ENCODE results near the gene NRXN2. TPM values are rescaled to one million over a fixed set of nuclear protein-coding genes. Genes with fewer than 3 reads are reported as not detected.

Gene NRXN2
- total and polyA plus RNA-seq, 4 donors, result 0.17 to 2.8 (median 1.4) TPM

- TF ChIP-seq CTCF (IDR thresholded peaks at IDR 0.05; ENCODE audit: low read depth, low read length, missing input control), result no peak
- TF ChIP-seq JUND (IDR thresholded peaks at IDR 0.05), result no peak
- TF ChIP-seq, protein P1, sequence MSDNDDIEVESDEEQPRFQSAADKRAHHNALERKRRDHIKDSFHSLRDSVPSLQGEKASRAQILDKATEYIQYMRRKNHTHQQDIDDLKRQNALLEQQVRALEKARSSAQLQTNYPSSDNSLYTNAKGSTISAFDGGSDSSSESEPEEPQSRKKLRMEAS (IDR thresholded peaks at IDR 0.05), result no peak
- TF ChIP-seq TAF1 (conservative IDR thresholded peaks at IDR 0.05), result no peak
- no peak for TF ChIP-seq SP1 (IDR thresholded peaks at IDR 0.05)
- TF ChIP-seq HNF4G (IDR thresholded peaks at IDR 0.05), result no peak
- no peak for TF ChIP-seq RXRA (IDR thresholded peaks at IDR 0.05)
Observed at GRCh38 chr11:64608046-64608445, 115.0 kb downstream of the NRXN2 start (continued).

GRCh38 chr11:64607381-64607985 is 115.5 kb downstream of the NRXN2 start:
- Histone ChIP-seq H3K4me3 (ENCODE audit: low read depth in 1 of 3, low read length in 3 of 3) (no peak overlapping the region), H3K27ac (ENCODE audit: low read depth in 1 of 2, low read length in 2 of 2) (no peak overlapping the region), H3K9ac (ENCODE audit: low read depth in 1 of 2, low read length in 2 of 2) (no peak overlapping the region), H3K27me3 (ENCODE audit: control insufficient read depth in 4 of 4, insufficient read depth in 4 of 4, low read length in 3 of 4) (peaks cover 0 to 4% (median 0%) of the 10 kb centered on the region in 4 donors), H3K9me3 (ENCODE audit: control insufficient read depth in 4 of 4, low read length in 3 of 4) (no peaks in the 10 kb centered on the region), H3K4me1 (ENCODE audit: control insufficient read depth in 4 of 4, insufficient read depth in 4 of 4, low read length in 3 of 4) (peaks cover 0 to 3% (median 0%) of the 10 kb centered on the region in 4 donors), H3K36me3 (ENCODE audit: control insufficient read depth in 4 of 4, insufficient read depth in 3 of 4, low read depth in 1 of 4, low read length in 3 of 4) (no peaks in the 10 kb centered on the region)
- DNase-seq (ENCODE audit: low spot score), result no peak
- 69% methylated on average over 55 of the region's 55 CpGs for WGBS
- TF ChIP-seq SP1 (IDR thresholded peaks at IDR 0.05), result no peak
- TF ChIP-seq YY1 (IDR thresholded peaks at IDR 0.05), result no peak
- no peak for TF ChIP-seq JUND (IDR thresholded peaks at IDR 0.05)
- TF ChIP-seq REST (IDR thresholded peaks at IDR 0.05), result no peak
- no peak for TF ChIP-seq GABPA (IDR thresholded peaks at IDR 0.05 in 1 of 2, conservative IDR thresholded peaks at IDR 0.05 in 1 of 2)
- TF ChIP-seq RXRA (IDR thresholded peaks at IDR 0.05), result no peak
- TF ChIP-seq TAF1 (conservative IDR thresholded peaks at IDR 0.05), result no peak
- TF ChIP-seq ZBTB33 (IDR thresholded peaks at IDR 0.05), result no peak
- no peak for TF ChIP-seq NR2F2 (IDR thresholded peaks at IDR 0.05)
- TF ChIP-seq CTCF (IDR thresholded peaks at IDR 0.05; ENCODE audit: low read depth, low read length, missing input control), result no peak
- no peak for TF ChIP-seq FOXA2 (IDR thresholded peaks at IDR 0.05)
- no peak for TF ChIP-seq EGR1 (IDR thresholded peaks at IDR 0.05; ENCODE audit: low read depth in 2 of 2)
- TF ChIP-seq HNF4A (conservative IDR thresholded peaks at IDR 0.05), result no peak
- no peak for TF ChIP-seq HNF4G (IDR thresholded peaks at IDR 0.05)
- no peak for TF ChIP-seq FOXA1 (IDR thresholded peaks at IDR 0.05)
- TF ChIP-seq, protein P1 (IDR thresholded peaks at IDR 0.05), result no peak
- TF ChIP-seq, protein P2, sequence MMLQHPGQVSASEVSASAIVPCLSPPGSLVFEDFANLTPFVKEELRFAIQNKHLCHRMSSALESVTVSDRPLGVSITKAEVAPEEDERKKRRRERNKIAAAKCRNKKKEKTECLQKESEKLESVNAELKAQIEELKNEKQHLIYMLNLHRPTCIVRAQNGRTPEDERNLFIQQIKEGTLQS (IDR thresholded peaks at IDR 0.05), result no peak
- TF ChIP-seq RAD21 (IDR thresholded peaks at IDR 0.05), result no peak

All from liver (tissue), 9 donors.